ENCODE measurements around the gene LRRC74A.
"Not testable (repeated sequence)": the region's sequence is repeated elsewhere in the genome, so short reads cannot be mapped to it uniquely, and the experiment has no call there.

Gene LRRC74A

GRCh38 chr14:76877871-76878270 lies 51.7 kb downstream of the LRRC74A start:
- Histone ChIP-seq H3K36me3 (ENCODE audit: insufficient read depth, low read depth, low read length) (no peaks in the 10 kb centered on the region), H3K27ac (ENCODE audit: low read length) (no peak overlapping the region), H3K9me3 (ENCODE audit: insufficient read depth, low read depth, low read length) (peaks cover 4% of the 10 kb centered on the region; the same call in 1 of the 2 replicates), H3K4me1 (ENCODE audit: insufficient read depth, low read length) (no peaks in the 10 kb centered on the region), H3K27me3 (ENCODE audit: insufficient read depth, low read length) (no peaks in the 10 kb centered on the region), H3K9ac (ENCODE audit: low read depth, low read length) (no peak overlapping the region), H3K4me3 (ENCODE audit: low read length) (no peak overlapping the region)

- H3K27ac ChIP-seq (ENCODE audit: low read length) = no peak overlapping the region
Measured at GRCh38 chr14:76880449-76880848, 54.2 kb downstream of the LRRC74A start.

GRCh38 chr14:76881348-76881747 lies 55.1 kb downstream of the LRRC74A start:
- Histone ChIP-seq H3K4me1 (ENCODE audit: insufficient read depth, low read length) (no peaks in the 10 kb centered on the region; the same call in 1 of the 2 replicates), H3K27me3 (ENCODE audit: insufficient read depth, low read length) (no peaks in the 10 kb centered on the region), H3K36me3 (ENCODE audit: insufficient read depth, low read depth, low read length) (no peaks in the 10 kb centered on the region), H3K27ac (ENCODE audit: low read length) (no peak overlapping the region), H3K9ac (ENCODE audit: low read depth, low read length) (no peak overlapping the region), H3K4me3 (ENCODE audit: low read length) (no peak overlapping the region), H3K9me3 (ENCODE audit: insufficient read depth, low read depth, low read length) (no peaks in the 10 kb centered on the region)

More at GRCh38 chr14:76880449-76880848, 54.2 kb downstream of the LRRC74A start:
- Histone ChIP-seq H3K36me3 (ENCODE audit: insufficient read depth, low read depth, low read length) (no peaks in the 10 kb centered on the region), H3K27me3 (ENCODE audit: insufficient read depth, low read length) (no peaks in the 10 kb centered on the region), H3K4me3 (ENCODE audit: low read length) (no peak overlapping the region), H3K9me3 (ENCODE audit: insufficient read depth, low read depth, low read length) (peaks cover 3% of the 10 kb centered on the region; the same call in 1 of the 2 replicates), H3K9ac (ENCODE audit: low read depth, low read length) (no peak overlapping the region), H3K4me1 (ENCODE audit: insufficient read depth, low read length) (no peaks in the 10 kb centered on the region)

- Histone ChIP-seq H3K9ac (ENCODE audit: low read depth, low read length) (no peak overlapping the region), H3K27me3 (ENCODE audit: insufficient read depth, low read length) (no peaks in the 10 kb centered on the region), H3K9me3 (ENCODE audit: insufficient read depth, low read depth, low read length) (no peaks in the 10 kb centered on the region), H3K4me3 (ENCODE audit: low read length) (no peak overlapping the region), H3K4me1 (ENCODE audit: insufficient read depth, low read length) (no peaks in the 10 kb centered on the region; the same call in 1 of the 2 replicates), H3K36me3 (ENCODE audit: insufficient read depth, low read depth, low read length) (no peaks in the 10 kb centered on the region), H3K27ac (ENCODE audit: low read length) (no peak overlapping the region)
Measured at GRCh38 chr14:76882651-76883050, 56.4 kb downstream of the LRRC74A start.

- H3K9ac ChIP-seq (ENCODE audit: low read depth, low read length) = no peak overlapping the region
- no peak overlapping the region for H3K27ac ChIP-seq (ENCODE audit: low read length)
- no peaks in the 10 kb centered on the region; the same call in 1 of the 2 replicates for H3K4me1 ChIP-seq (ENCODE audit: insufficient read depth, low read length)
Measured at GRCh38 chr14:76883447-76883846, 57.2 kb downstream of the LRRC74A start.

GRCh38 chr14:76884394-76884793 lies 58.2 kb downstream of the LRRC74A start:
- no peaks in the 10 kb centered on the region for H3K36me3 ChIP-seq (ENCODE audit: insufficient read depth, low read depth, low read length)
- no peaks in the 10 kb centered on the region; the same call in 1 of the 2 replicates for H3K4me1 ChIP-seq (ENCODE audit: insufficient read depth, low read length)
- no peak overlapping the region for H3K27ac ChIP-seq (ENCODE audit: low read length)
- H3K4me3 ChIP-seq (ENCODE audit: low read length) = no peak overlapping the region
- no peak overlapping the region for H3K9ac ChIP-seq (ENCODE audit: low read depth, low read length)
- no peaks in the 10 kb centered on the region for H3K9me3 ChIP-seq (ENCODE audit: insufficient read depth, low read depth, low read length)
- no peaks in the 10 kb centered on the region for H3K27me3 ChIP-seq (ENCODE audit: insufficient read depth, low read length)

More at GRCh38 chr14:76883447-76883846, 57.2 kb downstream of the LRRC74A start:
- Histone ChIP-seq H3K27me3 (ENCODE audit: insufficient read depth, low read length) (no peaks in the 10 kb centered on the region), H3K36me3 (ENCODE audit: insufficient read depth, low read depth, low read length) (no peaks in the 10 kb centered on the region), H3K9me3 (ENCODE audit: insufficient read depth, low read depth, low read length) (no peaks in the 10 kb centered on the region), H3K4me3 (ENCODE audit: low read length) (no peak overlapping the region)

- Histone ChIP-seq H3K9ac (ENCODE audit: low read depth, low read length) (no peak overlapping the region), H3K27ac (ENCODE audit: low read length) (no peak overlapping the region), H3K4me3 (ENCODE audit: low read length) (no peak overlapping the region)
Measured at GRCh38 chr14:76884853-76885276, 58.7 kb downstream of the LRRC74A start.

GRCh38 chr14:76887191-76887590 lies 61.0 kb downstream of the LRRC74A start:
- H3K4me3 ChIP-seq (ENCODE audit: low read length) = no peak overlapping the region
- no peaks in the 10 kb centered on the region; the same call in 1 of the 2 replicates for H3K4me1 ChIP-seq (ENCODE audit: insufficient read depth, low read length)
- no peaks in the 10 kb centered on the region for H3K36me3 ChIP-seq (ENCODE audit: insufficient read depth, low read depth, low read length)
- no peak overlapping the region for H3K27ac ChIP-seq (ENCODE audit: low read length)
- no peaks in the 10 kb centered on the region for H3K27me3 ChIP-seq (ENCODE audit: insufficient read depth, low read length)
- H3K9me3 ChIP-seq (ENCODE audit: insufficient read depth, low read depth, low read length) = no peaks in the 10 kb centered on the region
- no peak overlapping the region for H3K9ac ChIP-seq (ENCODE audit: low read depth, low read length)

More at GRCh38 chr14:76884853-76885276, 58.7 kb downstream of the LRRC74A start:
- Histone ChIP-seq H3K36me3 (ENCODE audit: insufficient read depth, low read depth, low read length) (no peaks in the 10 kb centered on the region), H3K4me1 (ENCODE audit: insufficient read depth, low read length) (no peaks in the 10 kb centered on the region; the same call in 1 of the 2 replicates), H3K27me3 (ENCODE audit: insufficient read depth, low read length) (no peaks in the 10 kb centered on the region), H3K9me3 (ENCODE audit: insufficient read depth, low read depth, low read length) (no peaks in the 10 kb centered on the region)

- no peaks in the 10 kb centered on the region for H3K4me1 ChIP-seq (ENCODE audit: insufficient read depth, low read length)
- H3K27me3 ChIP-seq (ENCODE audit: insufficient read depth, low read length) = no peaks in the 10 kb centered on the region
- H3K27ac ChIP-seq (ENCODE audit: low read length) = no peak overlapping the region
- H3K9me3 ChIP-seq (ENCODE audit: insufficient read depth, low read depth, low read length) = no peaks in the 10 kb centered on the region
- H3K9ac ChIP-seq (ENCODE audit: low read depth, low read length) = no peak overlapping the region
- H3K4me3 ChIP-seq (ENCODE audit: low read length) = no peak overlapping the region
- no peaks in the 10 kb centered on the region for H3K36me3 ChIP-seq (ENCODE audit: insufficient read depth, low read depth, low read length)
Measured at GRCh38 chr14:76891391-76891790, 65.2 kb downstream of the LRRC74A start.

GRCh38 chr14:76894308-76894707 lies 68.1 kb downstream of the LRRC74A start:
- H3K4me1 ChIP-seq (ENCODE audit: insufficient read depth, low read length) = no peaks in the 10 kb centered on the region
- no peak overlapping the region for H3K9ac ChIP-seq (ENCODE audit: low read depth, low read length)
- 0 out of 2 replicates have a peak, but pooled peaks cover 4% of the 10 kb centered on the region for H3K9me3 ChIP-seq (ENCODE audit: insufficient read depth, low read depth, low read length)
- H3K4me3 ChIP-seq (ENCODE audit: low read length) = no peak overlapping the region
- H3K27ac ChIP-seq (ENCODE audit: low read length) = no peak overlapping the region
- no peaks in the 10 kb centered on the region for H3K36me3 ChIP-seq (ENCODE audit: insufficient read depth, low read depth, low read length)
- no peaks in the 10 kb centered on the region for H3K27me3 ChIP-seq (ENCODE audit: insufficient read depth, low read length)

GRCh38 chr14:76898006-76898405 lies 71.8 kb downstream of the LRRC74A start:
- not testable (repeated sequence) for H3K4me3 ChIP-seq (ENCODE audit: low read length); H3K36me3 ChIP-seq (ENCODE audit: insufficient read depth, low read depth, low read length); H3K4me1 ChIP-seq (ENCODE audit: insufficient read depth, low read length); H3K27ac ChIP-seq (ENCODE audit: low read length); H3K9me3 ChIP-seq (ENCODE audit: insufficient read depth, low read depth, low read length); H3K27me3 ChIP-seq (ENCODE audit: insufficient read depth, low read length); H3K9ac ChIP-seq (ENCODE audit: low read depth, low read length)

GRCh38 chr14:76900682-76901081 lies 74.5 kb downstream of the LRRC74A start:
- H3K9ac ChIP-seq (ENCODE audit: low read depth, low read length) = no peak overlapping the region
- peaks cover 6% of the 10 kb centered on the region; the same call in 1 of the 2 replicates for H3K9me3 ChIP-seq (ENCODE audit: insufficient read depth, low read depth, low read length)
- H3K36me3 ChIP-seq (ENCODE audit: insufficient read depth, low read depth, low read length) = no peaks in the 10 kb centered on the region
- no peaks in the 10 kb centered on the region for H3K27me3 ChIP-seq (ENCODE audit: insufficient read depth, low read length)
- no peaks in the 10 kb centered on the region; the same call in 1 of the 2 replicates for H3K4me1 ChIP-seq (ENCODE audit: insufficient read depth, low read length)
- H3K27ac ChIP-seq (ENCODE audit: low read length) = no peak overlapping the region
- H3K4me3 ChIP-seq (ENCODE audit: low read length) = no peak overlapping the region

Measured in iPS-20b (cell line).